Endothelial cell (in vitro differentiated cells): ENCODE data around the gene PTPRN2. TPM values are rescaled to one million over a fixed set of nuclear protein-coding genes. Genes with fewer than 3 reads are reported as not detected.

Experiments
- DNase-seq: peaks from one replicate; pipeline ENCODE4 v3.0.0; 2021; ENCODE audit warnings: low spot score
- H3K27ac Mint-ChIP-seq: one replicate; pipeline ENCODE4 v1.8.0; 2021; ENCODE audit warnings: mixed read lengths, inconsistent platforms; ENCODE audit not compliant: unreplicated experiment
- H3K27me3 Mint-ChIP-seq: one replicate; pipeline ENCODE4 v1.8.0; 2021; ENCODE audit warnings: mild to moderate bottlenecking, moderate library complexity, mixed read lengths, inconsistent platforms; ENCODE audit not compliant: unreplicated experiment
- H3K36me3 Mint-ChIP-seq: one replicate; pipeline ENCODE4 v1.8.0; 2021; ENCODE audit warnings: mild to moderate bottlenecking, low read depth, mixed read lengths, inconsistent platforms; ENCODE audit not compliant: unreplicated experiment
- H3K4me1 Mint-ChIP-seq: one replicate; pipeline ENCODE4 v1.8.0; 2021; ENCODE audit warnings: mild to moderate bottlenecking, mixed read lengths, inconsistent platforms; ENCODE audit not compliant: unreplicated experiment
- H3K4me3 Mint-ChIP-seq: one replicate; pipeline ENCODE4 v1.8.0; 2021; ENCODE audit warnings: mild to moderate bottlenecking, mixed read lengths, inconsistent platforms; ENCODE audit not compliant: unreplicated experiment
- H3K9me3 Mint-ChIP-seq: one replicate; pipeline ENCODE4 v1.8.0; 2021; ENCODE audit warnings: mixed read lengths, inconsistent platforms; ENCODE audit not compliant: unreplicated experiment
- CTCF ChIP-seq: fragments of 200-600 bp; sonication (generic); IDR thresholded peaks from one replicate; pipeline ENCODE4 v1.5.0; 2021; ENCODE audit warnings: antibody characterized with exemption; ENCODE audit not compliant: unreplicated experiment
- total RNA-seq: library from RNA; stranded (reverse); fragmentation: NEBNext Ultra II Directional; extraction: Animal tissue kit (Norgen Biotek cat#: 25700); gene quantifications from one replicate; pipeline ENCODE4 v1.2.1, GENCODE V29; 2021; ENCODE audit not compliant: unreplicated experiment

PTPRN2 gene
- total RNA-seq, 1 donor from 2014 or later: 0.18 TPM

DNA sequence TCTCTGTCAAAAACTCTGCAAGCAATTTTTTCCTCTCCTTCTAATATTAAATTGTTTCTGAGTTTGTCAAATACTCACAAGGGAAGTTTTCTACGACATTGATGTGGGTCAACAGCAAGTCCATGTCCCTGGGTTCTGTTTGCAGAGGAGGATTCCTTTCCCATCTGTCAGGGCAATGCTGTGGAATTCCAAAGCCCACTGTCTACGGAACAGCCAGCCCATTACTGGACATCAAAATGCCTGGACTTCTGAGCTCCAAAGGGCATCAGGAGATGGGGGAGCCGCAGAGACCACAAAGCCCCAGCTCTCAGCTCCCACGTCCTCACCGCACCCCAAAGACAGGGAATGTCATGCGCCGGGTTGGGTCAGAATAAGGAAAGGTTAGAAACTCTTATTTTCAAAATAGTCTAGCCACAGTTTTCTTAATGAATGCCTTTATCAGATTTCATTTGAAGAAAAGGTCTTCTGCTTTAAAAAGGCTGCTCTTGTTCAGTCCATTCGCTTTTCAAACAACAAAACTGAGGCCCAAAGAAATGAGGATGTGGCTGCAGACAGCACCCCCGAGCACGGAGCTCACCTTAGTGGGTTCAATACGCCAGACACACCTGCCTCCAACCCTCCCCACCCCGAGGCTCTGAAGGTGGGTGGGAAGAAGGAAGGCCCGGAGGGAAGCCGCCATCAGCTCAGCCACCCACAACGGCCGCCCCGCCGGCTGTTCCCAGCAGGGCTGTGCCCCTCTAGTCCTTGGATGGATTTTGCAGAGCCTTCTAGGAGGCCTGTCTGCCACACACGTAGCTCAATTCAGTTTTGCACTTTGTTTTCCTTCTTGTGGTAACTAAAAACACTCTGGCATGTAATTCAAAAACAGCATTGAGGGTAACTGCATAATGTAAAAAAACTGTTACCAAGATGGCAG lies 44.7 kb downstream of the PTPRN2 start:
- no peak for DNase-seq
- Mint-ChIP-seq H3K4me1 (no peaks in the 10 kb centered on the region), H3K36me3 (peaks cover 5% of the 10 kb centered on the region), H3K27me3 (peaks cover 5% of the 10 kb centered on the region), H3K4me3 (no peak overlapping the region), H3K27ac (no peak overlapping the region), H3K9me3 (peaks cover 17% of the 10 kb centered on the region)
- TF ChIP-seq CTCF: no peak

DNA sequence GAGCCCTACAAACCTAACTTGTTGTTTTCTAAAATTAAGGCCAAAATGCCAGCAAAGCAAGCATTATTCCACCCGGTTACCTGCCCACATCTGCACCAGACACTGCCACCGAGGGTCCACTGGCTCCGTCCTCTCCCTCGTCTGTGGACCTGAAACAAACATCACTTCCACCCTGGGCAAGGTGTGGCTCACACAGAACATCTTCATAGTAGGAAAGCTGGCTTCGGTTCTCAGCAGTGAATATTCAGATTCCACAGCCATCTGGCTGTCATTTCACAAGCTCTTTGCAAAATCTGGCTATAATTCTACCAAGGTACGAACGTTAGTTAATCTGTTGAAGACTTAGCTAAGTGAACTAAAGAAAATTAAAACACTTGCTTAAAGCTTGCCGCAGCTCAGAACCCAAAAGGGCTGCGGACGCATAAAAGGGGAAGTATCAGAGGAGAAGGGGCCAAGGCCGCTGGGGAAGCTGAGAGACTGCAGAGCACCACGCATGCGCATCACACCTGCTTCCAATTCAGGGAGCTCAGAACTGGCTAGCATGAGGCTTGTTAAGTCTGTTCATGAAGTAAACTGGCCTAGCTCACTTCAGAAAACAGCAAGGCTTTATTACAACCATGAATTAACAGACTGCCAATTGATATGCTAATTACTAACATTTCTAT lies 46.1 kb downstream of the PTPRN2 start:
- Mint-ChIP-seq H3K4me1 (no peaks in the 10 kb centered on the region), H3K9me3 (peaks cover 17% of the 10 kb centered on the region), H3K27me3 (peaks cover 7% of the 10 kb centered on the region), H3K27ac (no peak overlapping the region), H3K4me3 (no peak overlapping the region), H3K36me3 (peaks cover 7% of the 10 kb centered on the region)
- no peak for TF ChIP-seq CTCF
- DNase-seq: no peak

- no peak for TF ChIP-seq CTCF
- Mint-ChIP-seq H3K36me3 (peaks cover 14% of the 10 kb centered on the region), H3K4me1 (no peaks in the 10 kb centered on the region), H3K4me3 (no peak overlapping the region), H3K27ac (no peak overlapping the region), H3K9me3 (peaks cover 28% of the 10 kb centered on the region), H3K27me3 (peaks cover 6% of the 10 kb centered on the region)
- no peak for DNase-seq
Observed at GRCh38 chr7:158539711-158540146, 47.9 kb downstream of the PTPRN2 start.

DNA sequence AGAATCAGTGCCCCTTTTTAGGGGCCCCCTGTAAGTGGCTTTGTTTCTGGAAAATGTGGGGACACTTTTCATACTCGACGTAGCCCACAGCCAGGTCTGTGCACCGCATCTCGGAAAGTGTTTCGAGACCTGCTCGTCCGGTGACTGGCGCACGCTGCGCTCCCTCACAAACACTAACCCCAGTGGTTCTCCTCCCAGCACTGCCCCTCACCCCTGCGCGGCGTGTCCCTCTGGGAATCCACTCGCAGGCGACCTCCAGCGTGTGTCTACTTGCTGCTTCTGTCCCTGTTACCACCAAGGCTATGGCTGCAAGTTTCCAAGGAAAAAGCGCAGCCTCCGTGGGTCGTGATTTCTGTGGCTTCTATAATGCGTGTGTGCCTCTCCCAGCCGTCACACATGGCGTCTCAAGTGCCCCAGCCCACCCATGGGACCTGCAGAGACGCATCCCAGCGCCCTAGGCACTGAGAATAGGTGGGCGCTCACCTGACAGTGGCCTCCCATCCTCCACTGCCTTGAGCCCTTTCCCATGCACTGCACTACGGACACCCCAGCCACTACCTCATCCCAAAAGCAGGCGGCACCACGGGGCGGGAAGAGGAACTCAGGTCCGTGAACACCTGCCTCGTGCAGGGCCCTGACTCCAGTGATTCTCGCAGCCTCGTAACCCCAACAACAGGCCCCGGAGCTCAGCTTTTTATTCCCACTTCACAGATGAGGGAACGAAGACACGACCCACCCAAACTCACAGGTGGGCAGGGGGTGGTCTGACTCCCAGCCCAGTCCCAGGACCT lies 49.3 kb downstream of the PTPRN2 start:
- Mint-ChIP-seq H3K9me3 (peaks cover 30% of the 10 kb centered on the region), H3K4me3 (no peak overlapping the region), H3K4me1 (no peaks in the 10 kb centered on the region), H3K27ac (no peak overlapping the region), H3K27me3 (peaks cover 6% of the 10 kb centered on the region), H3K36me3 (peaks cover 17% of the 10 kb centered on the region)
- no peak for TF ChIP-seq CTCF
- no peak for DNase-seq
